HG02884 (cell line): ENCODE results near the gene SGK2.

ENCODE experiments used
- ATAC-seq: cut with Tn5 transposase; IDR thresholded peaks from one replicate; pipeline ENCODE4 v1.9.1; 2021; ENCODE audit warnings: mild to moderate bottlenecking, moderate library complexity; ENCODE audit not compliant: unreplicated experiment

Gene SGK2

DNA sequence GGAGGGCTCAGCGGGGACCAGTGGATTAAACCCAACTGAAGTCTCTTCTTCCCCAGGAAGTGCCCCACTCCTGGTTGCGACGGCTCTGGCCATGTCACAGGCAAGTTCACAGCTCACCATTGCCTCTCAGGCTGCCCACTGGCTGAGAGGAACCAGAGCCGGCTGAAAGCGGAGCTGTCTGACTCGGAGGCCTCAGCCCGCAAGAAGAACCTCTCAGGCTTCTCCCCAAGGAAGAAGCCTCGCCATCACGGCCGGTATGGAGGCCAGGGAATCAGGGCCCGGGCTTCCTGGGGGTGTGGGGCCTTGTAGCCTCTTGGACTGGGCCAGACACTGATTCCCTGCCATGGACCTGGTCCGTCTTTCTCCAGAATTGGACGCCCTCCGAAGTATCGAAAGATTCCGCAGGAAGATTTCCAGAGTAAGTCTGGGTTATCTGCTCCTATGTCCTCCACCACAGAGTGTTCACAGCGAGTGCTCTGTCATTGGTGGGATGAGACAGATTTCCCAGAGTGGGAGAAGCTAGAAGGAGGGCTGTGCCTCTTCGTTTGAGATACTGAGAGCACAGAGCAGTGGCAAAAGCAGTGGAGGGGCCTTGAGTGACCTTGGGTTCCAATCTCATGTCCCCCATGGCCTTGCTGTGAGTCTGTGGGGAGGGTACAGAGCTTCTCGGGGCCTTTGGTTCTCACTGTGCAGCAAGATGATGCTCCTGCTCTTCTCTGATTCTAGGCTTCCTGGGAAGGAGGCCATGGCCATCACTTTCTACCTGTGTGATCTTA is 22.6 kb upstream of the SGK2 start:
- ATAC-seq, result no peak

DNA sequence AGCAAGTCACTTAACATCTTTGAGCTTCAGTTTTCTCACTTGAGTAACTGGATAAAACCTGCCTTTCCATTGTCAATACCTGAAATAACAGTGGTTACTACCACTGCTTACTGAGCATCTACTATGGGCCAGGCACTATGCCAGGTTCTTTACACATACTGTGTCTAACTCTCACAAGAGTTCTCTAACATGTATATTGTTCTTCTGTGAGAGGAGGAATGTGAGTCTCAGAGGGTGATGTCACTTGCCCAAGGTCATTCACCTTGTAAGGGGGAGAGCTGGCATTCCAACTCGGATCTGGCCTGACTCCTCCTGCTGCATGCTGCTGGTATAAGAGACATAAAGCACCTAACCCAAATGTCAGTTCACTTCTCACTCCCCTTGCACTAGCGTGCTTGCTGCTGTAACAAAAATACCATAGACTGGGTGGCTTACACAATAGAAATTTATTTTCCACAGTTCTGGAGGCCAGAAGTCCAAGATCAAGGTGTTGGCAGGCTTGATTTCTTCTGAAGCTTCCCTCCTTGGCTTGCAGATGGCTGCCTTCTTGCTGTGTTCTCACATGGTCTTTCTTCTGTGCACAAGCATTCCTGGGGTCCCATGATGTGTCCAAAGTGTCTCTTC is 21.9 kb upstream of the SGK2 start:
- no peak for ATAC-seq

DNA sequence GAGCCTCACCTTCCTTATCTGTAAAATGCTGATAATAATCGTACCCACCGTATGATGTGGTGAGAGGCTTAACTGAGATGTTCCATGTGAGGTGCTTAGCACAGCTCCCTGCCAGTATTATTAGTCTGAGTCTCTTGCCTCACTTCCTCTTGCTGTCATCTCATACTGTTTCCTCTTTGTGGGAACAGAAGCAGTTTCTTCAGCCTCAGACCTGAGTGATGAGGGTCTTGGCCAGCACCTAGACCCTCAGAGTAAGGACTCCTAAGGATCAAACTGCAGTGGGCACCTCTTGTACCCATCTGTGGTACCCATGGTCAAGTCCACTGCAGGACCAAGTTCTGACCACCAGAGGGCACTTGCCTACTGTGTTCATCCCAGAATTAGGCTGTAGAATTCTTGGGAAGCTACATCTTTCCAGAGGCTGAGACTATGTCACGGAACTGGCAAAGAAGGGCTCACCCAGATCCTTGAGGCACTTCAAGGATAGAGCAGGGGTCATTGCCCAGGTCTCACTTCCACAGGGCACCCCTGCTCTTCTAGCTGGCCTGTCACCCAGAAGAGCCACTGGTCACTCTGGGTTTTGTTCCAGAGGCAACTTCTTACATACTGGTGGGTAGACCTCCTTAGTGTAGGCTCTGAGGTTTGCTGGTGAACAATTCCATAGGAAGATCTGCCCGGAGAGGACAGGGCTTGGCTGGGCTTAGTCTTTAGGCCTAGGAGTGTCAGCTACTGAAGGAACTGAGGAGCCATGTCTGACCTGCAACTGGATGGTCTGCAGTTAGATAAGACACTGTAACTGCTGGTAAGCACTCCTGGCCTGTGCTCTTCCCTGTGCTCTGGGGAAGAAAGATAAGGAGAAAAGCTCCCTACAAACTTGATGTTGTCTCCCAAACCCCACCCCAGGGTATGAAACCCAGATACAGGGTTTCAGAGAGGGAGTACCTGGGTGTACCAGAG is 20.6 kb upstream of the SGK2 start:
- no peak for ATAC-seq

DNA sequence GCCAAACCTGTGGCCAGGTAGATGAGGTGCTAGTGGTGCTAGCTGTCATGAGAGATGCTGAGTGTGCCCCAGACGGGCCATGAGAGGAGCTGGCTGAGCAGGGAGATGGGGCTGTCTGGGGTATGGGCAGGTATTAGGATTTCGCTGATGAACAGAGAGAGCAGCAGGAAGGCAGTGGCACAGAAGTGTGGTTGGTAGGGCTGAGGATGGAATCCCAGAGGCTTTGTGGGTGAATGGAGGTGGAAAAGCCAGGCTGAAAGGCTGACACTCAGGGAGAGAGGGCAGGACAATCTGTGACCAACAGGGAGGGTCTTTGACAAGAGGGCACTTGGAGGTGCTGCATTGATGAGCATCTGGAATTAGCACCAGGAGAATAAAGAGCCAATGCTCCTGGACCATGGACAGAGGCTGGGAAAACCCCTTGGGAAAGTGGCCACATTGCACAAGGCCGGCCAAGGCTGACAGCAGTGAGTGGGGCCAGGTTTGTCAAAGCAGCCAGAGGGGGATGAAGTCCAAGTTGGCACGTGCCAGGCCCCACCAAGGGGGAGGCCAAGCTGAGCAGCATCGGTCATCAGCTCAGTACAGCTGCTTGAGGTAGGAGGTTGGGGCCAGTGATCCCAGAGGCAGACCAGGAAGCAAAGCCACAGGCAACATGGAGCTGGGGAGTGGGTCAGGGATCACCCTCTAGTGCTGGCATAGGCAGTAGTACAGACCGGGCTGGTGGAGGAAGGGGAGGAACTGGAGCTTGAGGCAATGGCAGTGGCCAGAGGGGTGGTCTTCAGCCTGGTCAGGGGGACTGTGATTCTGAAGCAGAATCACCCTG is 19.7 kb upstream of the SGK2 start:
- no peak for ATAC-seq

DNA sequence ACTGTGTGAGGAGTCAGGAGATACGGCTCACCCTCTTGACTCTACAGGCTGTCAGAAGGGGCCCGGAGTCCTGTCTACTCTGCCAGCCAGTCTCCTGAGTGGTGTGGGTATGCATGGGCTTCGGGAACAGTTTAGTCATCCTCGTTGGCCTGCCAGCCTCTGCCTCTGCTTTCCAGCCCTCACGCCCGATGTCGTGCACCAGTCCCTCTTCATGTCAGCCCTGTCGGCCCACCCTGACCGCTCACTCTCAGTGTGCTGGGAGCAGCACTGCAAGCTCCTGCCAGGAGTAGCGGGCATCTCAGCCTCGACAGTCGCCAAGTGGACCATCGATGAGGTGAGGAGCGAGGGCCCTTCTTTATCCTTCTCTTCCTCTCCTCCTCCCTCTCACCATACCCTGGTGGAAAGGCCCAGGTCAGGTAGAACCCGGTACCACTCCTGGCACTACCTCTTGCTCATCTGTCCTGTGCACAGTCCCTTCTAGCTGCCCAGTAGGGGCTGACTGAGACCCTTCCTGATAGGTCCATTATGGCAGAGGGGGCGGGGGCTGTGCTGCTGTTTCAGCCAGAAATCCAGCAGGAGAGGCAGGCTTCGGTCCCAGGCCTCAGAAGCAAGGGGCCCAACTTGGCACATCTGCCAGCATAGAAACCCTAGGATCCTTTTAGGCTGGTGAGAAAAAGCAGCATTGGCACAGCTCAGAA is 18.7 kb upstream of the SGK2 start:
- ATAC-seq, result no peak

DNA sequence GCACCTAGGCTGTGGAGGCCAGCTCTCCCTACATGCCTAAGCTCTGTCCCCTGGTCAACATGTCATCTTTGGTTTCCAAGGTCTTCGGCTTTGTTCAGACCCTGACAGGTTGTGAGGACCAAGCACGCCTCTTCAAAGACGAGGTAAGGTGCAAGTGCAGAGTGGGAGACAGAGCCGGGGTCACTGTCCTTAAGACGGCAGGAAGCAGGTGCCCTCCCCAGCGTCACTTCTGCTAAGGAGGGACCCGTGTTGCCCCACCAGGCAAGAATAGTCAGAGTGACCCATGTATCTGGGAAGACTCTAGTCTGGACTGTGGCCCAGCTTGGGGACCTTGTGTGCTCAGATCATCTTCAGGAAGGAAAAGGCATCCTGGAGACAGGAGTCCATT is 18.2 kb upstream of the SGK2 start:
- no peak for ATAC-seq

DNA sequence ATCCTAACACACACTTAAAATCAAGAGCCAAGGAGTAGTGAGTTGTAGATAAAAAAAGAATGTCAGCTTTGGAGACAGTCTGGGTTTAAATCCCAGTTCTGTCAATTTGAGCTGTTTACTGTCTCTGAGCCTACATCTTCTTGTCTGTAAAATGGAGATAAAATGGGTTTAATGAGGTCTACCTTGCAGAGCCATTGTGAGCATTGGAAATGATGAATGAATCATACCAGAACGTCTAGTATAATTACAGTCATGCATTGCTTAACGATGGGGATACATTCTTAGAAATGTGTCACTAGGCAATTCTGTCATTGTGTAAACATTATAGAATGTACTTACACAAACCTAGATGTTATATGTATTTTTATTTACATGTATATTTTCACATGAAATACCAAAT is 17.6 kb upstream of the SGK2 start:
- no peak for ATAC-seq

DNA sequence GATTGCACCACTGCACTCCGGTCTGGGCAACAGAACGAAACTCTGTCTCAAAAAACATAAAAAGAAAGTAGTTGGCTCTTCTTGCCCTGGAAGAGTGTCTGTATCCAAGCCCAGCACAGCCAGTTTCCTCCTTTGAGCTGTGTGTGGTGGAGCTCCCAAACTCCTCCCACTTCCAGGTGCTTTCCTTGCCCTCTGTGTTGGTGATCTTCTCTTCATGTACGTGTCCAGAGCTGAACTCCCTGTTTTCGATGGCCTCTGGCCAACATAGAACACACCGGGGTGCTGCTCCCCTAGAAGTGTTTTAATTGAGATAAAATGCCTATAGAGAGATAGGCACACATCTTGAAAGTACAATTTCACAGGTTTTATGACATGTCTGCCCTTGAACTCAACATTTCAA is 16.7 kb upstream of the SGK2 start:
- no peak for ATAC-seq

DNA sequence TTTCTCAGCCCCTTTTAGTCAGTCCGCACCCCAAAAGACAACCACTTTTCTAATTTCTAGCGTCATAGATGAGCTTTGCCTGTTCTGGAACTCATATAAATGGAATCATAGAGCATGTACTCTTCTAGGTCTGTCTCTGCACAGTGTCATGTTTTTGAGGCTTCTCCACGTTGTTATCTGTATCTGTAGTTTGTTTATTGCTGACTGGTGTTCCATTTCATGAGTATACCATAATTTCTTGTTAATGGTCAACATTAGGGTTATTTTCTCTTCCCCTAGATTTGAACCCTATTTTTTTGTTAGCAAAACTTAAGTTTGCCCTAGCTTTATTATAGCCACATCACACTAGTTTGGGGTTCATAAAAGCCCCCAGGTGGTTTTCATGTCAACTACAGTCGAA is 16.2 kb upstream of the SGK2 start:
- no peak for ATAC-seq

DNA sequence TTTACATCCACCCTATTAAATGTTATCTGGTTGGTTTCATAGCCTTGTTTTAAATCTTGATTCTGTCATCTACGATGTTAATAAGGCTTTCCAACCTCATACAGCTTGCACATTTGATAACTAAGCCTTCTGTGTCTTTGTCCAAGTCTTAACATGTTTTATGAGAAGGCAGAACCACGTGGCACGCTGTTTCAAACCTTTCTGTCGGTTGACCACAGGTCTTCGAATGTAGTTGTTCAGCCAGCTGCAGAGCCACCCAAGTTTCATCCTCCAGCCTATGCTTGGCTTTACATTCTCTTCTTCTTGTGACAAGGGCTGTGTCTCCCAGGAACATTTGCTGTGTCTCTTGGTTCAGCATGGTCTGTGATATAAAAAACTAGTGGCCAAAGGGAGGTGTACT is 15.7 kb upstream of the SGK2 start:
- ATAC-seq, result no peak

DNA sequence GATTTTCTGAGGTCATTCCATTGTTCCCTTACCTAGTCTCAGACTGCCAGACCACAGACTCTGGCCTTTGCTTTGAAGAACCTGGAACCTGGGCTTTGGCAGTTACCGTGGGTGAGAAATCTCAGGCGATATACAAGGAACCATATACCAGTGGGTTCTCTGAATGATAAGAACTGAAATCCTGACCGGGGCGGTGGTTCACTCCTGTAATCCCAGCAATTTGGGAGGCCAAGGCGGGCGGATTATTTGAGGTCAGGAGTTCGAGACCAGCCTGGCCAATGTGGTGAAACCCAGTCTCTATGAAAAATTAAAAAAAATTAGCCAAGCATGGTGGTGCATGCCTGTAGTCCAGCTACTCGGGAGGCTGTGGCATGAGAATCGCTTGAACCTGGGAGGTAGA is 14.3 kb upstream of the SGK2 start:
- no peak for ATAC-seq

DNA sequence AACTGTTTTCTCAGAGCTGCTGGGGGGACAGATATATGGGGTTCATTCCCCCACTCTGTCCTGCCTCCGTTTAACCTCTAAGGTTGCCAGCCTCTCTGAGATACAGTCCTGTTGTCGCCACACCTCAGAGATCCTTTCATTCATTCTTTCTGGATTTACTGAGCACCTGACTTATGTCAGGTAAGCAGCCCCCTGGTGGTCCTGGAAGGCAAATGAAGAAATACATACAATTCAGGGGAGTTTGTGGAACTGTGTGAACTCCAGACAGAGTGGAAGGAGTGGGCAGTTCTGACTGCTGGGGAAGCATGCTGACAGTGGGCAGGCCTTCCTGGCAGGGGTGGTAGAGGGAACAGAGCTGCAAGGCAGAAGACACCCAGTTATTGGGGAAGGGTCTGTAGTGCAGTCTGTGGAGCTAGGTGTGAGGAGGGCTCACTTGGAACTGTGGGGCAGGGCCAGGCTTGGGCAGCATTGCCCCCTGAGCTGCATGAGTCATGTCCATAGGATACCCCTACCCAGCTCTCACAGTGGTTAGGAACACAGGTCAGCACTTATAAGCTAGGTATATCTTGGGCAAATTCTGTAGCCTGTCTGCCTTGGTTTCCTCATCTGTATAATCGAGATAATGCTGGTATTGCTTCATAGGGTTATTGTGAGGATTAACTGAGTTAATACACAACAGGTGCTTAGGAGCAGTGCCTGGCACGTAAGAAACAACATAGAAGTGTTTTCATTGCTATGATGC is 12.8 kb upstream of the SGK2 start:
- ATAC-seq, result no peak

DNA sequence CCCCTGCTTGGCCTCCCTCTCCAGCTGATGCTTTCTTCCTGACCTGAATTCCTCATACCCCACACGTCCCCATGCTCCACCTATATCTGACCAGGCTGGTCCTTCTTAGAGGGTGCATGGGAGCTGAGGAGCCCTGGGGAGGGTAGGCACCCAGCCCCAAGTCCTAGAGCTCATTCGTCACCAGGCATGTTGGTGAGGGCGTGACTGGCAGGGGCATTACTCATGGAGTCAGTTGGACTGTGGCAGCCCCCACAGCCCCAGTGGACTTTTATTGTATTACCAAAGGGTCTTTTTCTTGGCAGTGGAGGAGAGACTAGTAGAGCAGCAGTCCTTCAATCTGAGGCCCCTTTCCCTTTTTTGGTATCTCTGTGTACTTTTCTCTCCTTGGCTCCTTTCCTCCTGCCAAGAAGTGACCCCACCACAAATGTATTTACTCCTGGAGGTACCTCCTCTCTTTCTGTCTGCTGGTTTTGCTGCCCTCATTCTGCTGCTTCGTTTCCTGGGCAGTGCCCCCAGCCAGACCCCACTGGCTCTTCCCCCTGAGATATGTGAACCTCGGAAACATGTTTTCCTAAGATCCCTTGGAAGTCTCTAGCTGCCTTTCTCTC is 10.4 kb upstream of the SGK2 start:
- ATAC-seq, result no peak

DNA sequence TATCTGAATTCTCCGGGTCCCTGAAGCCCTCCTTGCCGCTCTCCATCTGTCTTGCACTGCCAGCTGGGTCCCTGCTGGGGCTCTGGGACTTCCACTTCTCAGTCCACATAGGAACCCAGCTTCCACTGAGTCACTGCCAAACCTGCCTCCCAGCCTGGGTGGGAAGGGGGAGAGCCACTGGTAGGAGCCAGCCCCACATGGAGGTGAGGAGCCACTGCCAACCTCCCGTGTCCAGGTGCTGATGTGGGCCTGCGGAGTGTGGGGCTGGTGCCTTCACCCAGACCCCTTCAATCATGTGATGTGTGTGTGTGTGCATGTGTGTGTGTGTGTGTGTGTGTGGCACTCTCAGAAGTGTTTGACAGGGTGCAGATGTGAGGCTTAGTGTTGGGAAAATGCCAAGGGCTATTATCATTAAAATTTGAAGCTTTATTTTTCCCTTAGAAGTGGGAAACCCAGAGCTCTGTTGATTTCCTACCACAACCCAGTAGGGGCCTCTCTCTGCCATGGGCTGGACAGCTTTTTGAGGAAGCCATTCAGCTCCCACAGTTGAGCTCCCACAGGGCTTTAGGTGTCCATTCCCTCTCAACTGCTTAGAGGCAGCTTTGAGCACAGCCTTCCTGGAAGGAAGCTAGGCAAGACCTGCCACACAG is 9.3 kb upstream of the SGK2 start:
- ATAC-seq, result no peak

DNA sequence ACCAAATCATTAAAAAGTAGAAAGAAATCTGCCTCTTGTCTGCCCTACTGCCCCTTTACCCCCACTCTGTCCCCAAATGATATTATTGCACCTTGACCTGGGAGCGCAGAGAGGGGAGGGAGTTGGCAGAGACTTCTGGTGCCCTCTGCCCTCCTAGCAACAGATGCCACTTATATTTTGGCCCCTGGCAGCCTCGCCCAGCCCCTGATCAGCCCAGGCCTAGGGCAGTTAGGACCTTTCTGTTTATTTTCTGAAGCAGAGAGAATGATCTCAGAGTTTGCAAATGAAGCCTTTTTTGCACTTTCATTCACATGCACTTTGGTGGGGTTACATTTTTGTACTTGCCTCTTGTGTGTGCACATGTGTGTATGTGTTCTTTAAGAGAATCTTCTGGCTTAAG is 8.4 kb upstream of the SGK2 start:
- ATAC-seq, result no peak

DNA sequence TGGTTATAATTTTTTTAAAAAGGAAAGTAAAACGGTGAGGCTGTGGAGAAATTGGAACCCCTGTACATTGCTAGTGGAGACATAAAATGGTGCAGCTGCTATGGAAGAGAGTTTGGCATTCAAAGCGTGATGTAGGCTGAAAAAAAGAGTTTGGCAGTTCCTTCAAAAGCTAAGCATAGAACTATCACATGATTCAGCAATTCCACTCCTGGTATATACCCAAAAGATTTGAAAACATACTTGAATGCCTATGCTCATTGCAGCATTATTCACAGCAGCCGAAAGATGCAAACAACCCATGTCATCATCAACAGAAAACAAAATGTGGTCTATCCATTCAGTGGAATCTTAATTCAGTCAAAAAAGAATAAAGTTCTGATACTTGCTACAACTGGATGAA is 4.5 kb upstream of the SGK2 start:
- ATAC-seq, result no peak

DNA sequence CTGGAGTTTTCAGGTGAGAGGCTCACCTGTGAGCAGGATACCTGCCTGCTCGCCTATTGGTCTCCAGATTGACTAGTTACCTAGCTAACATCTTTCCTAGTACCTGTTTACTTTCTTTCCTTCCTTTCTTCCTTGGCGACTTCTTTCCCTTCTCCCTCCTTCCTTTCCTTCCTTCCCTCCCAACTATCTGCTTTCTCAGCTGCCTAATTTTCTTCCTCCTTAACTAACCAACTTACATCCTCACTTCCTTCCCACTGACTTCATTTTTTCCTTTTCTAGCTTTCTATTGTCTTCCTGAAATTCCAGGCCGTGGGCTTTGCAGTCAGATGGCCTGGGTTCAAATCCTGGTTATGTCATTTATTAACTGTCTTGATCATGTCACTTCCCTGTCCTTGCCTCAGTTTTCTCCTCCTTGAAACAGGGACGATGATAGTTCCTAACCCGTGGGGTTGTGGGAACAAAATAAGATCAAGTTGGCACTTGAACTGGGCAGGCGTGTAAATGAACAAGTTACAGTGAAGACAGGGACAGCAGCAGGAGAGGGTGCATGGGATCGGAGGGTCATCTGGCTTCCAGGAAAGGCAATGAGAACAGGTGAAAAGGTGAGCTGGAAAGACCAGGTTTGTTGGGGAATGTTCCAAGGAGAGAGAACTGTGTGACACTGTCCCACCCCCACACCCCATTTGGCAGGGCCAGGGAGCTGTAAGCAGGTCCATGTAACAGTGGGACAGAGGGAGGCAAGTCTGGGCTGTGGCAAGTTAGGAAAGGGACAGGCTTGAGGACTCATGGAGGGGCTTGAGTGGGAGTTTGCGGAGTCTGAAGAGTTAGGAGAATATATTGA is 540 bp downstream of the SGK2 start:
- no peak for ATAC-seq

DNA sequence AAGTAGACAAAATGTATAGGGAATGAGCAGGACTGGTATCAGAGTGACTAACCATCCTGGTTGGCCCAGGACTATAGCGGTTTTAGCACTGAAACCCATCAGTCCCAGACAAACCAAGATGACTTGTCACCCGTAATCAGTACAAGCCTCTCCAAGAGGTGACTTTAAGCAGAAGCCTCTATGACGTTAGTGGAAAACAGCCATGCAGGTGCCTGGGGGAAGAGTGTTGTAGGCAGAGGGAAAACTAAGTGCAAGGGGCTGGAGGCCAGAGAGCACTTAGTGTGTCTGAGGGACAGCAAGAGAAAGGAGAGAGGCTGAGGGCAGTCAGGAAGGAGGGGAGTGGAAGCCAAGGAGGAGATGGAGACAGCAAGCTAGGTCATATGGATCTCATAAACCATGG is 2.1 kb downstream of the SGK2 start:
- no peak for ATAC-seq
